T-cell (primary cell): ENCODE results near the gene G2E3. TPM values are rescaled to one million over a fixed set of nuclear protein-coding genes. Genes with fewer than 3 reads are reported as not detected.

Experiments
- ATAC-seq, 4 experiments: fragments of 200-7000 bp in 3 of 4; fragments of 150-1000 bp in 1 of 4; cut with Tn5 transposase; replicated peaks in 1 of 4; 1 replicate in 3 of 4; 2 replicates in 1 of 4; pipeline ENCODE4 v1.10.0; 2021; ENCODE audit warnings: moderate library complexity in 3 of 4, mild to moderate bottlenecking in 2 of 4, moderate number of reproducible peaks in 1 of 4
- CTCF ChIA-PET, 2 donors: fragments of 300-600 bp; sonication (Branson Sonifier 250); formaldehyde crosslinking; loops; one replicate each; lab custom pipeline; 2022; ENCODE audit warnings: antibody characterized with exemption in 2 of 2; lab: Charles Lee
- POLR2A ChIA-PET, 2 donors: fragments of 300-600 bp; sonication (Branson Sonifier 250); formaldehyde crosslinking; loops; one replicate each; lab custom pipeline; 2022; ENCODE audit warnings: antibody characterized with exemption in 2 of 2; lab: Charles Lee
- DNase-seq, 35 experiments: peaks; one replicate each; pipeline versions ENCODE4 v3.0.0 to v3.0.0-alpha.2; 2013 to 2023
- H3K27ac ChIP-seq: one replicate; pipeline ENCODE4 v1.5.1; 2013; ENCODE audit warnings: low read length
- H3K27me3 ChIP-seq, 2 experiments: replicated peaks in 1 of 2; 1 replicate in 1 of 2; 2 replicates in 1 of 2; pipeline versions ENCODE4 v1.6.1 to v1.7.0; 2013; ENCODE audit warnings: low read length in 1 of 2, mixed read lengths in 1 of 2; ENCODE audit not compliant: control insufficient read depth in 2 of 2, insufficient read depth in 2 of 2; ENCODE audit errors: extremely low read depth in 1 of 2
- H3K36me3 ChIP-seq, 2 donors: 1 replicate in 1 of 2; 2 replicates in 1 of 2; pipeline versions ENCODE4 v1.6.1 to v1.7.0; 2013; ENCODE audit warnings: low read length in 1 of 2; ENCODE audit not compliant: control insufficient read depth in 2 of 2, insufficient read depth in 1 of 2; ENCODE audit errors: extremely low read depth in 1 of 2
- H3K4me1 ChIP-seq, 2 experiments: 1 replicate in 1 of 2; 2 replicates in 1 of 2; pipeline versions ENCODE4 v1.6.1 to v1.7.0; 2013; ENCODE audit warnings: low read length in 2 of 2, mixed read lengths in 1 of 2; ENCODE audit not compliant: insufficient read depth in 2 of 2, control insufficient read depth in 1 of 2; ENCODE audit errors: extremely low read depth in 1 of 2
- H3K4me3 ChIP-seq, 2 donors: 1 replicate in 1 of 2; 2 replicates in 1 of 2; pipeline versions ENCODE4 v1.5.1 to v1.7.0; 2013; ENCODE audit warnings: mild to moderate bottlenecking in 2 of 2, low read length in 1 of 2, moderate library complexity in 1 of 2; ENCODE audit not compliant: control insufficient read depth in 1 of 2; ENCODE audit errors: extremely low read depth in 1 of 2
- H3K9me3 ChIP-seq: 2 replicates; pipeline ENCODE4 v1.7.0; 2013
- H3K27ac Mint-ChIP-seq, 2 donors: one replicate each; pipeline ENCODE4 v1.8.0; 2020 to 2021; ENCODE audit warnings: mild to moderate bottlenecking in 2 of 2, mixed read lengths in 2 of 2
- H3K27me3 Mint-ChIP-seq, 2 donors: one replicate each; pipeline ENCODE4 v1.8.0; 2021 to 2022; ENCODE audit warnings: mixed read lengths in 2 of 2
- H3K36me3 Mint-ChIP-seq: one replicate; pipeline ENCODE4 v1.8.0; 2021; ENCODE audit warnings: mixed read lengths
- H3K4me1 Mint-ChIP-seq, 3 donors: one replicate each; pipeline ENCODE4 v1.8.0; 2020 to 2022; ENCODE audit warnings: mixed read lengths in 3 of 3, mild to moderate bottlenecking in 1 of 3
- H3K4me3 Mint-ChIP-seq, 3 donors: one replicate each; pipeline ENCODE4 v1.8.0; 2020 to 2022; ENCODE audit warnings: mild to moderate bottlenecking in 3 of 3, mixed read lengths in 3 of 3, moderate library complexity in 3 of 3
- H3K9me3 Mint-ChIP-seq, 3 donors: one replicate each; pipeline ENCODE4 v1.8.0; 2020 to 2022; ENCODE audit warnings: mixed read lengths in 3 of 3
- WGBS: methylation state at CpG from one replicate; pipeline ENCODE4 v1.1.5; 2013; ENCODE audit warnings: missing lambda C conversion rate; ENCODE audit not compliant: insufficient coverage; 5-methylcytosine and 5-hydroxymethylcytosine counted together
- total RNA-seq, 35 experiments: library from RNA in 6 of 35; stranded (reverse) in 6 of 35; fragments of 120-200 nt in 1 of 35; gene quantifications; one replicate each; pipeline versions ENCODE4 v1.2.1 to v1.2.4 and lab custom pipeline; 2013 to 2026

G2E3 gene
- total RNA-seq, 5 donors from 2014 or later (not counting 1 experiment from before 2014, with no cell fraction given): 21.7 to 28.2 (median 24.1) TPM

DNA sequence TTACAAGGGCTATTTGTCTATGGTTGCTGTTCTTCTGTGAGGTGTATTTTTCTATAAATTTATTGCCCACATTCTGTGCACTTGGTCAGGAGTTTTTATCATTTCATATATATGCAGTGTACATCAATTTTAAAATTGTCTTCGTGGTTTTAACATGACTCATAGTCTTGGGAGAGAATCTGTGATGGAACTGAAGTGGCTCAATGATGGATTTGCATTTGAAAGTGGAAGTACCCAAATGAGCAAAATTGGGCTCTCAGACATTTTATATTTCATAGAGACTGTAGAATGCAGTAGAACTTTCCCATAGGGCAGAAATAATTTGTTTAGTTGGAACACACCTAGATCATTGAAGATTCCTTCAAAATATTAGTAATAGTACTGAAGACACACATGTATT lies 61.2 kb downstream of the G2E3 start:
- peaks cover 8 to 27% of the 10 kb centered on the region in 2 experiments for H3K4me1 ChIP-seq
- peaks cover 0 to 2% of the 10 kb centered on the region in 2 donors for H3K36me3 ChIP-seq
- Mint-ChIP-seq H3K36me3 (peaks cover 18% of the 10 kb centered on the region), H3K4me1 (peaks cover 22 to 33% (median 32%) of the 10 kb centered on the region in 3 donors), H3K4me3 (peak overlapping the region in 2 of 3 donors; percentile 39 to 56), H3K27me3 (no peaks in the 10 kb centered on the region), H3K9me3 (no peaks in the 10 kb centered on the region), H3K27ac (no peak overlapping the region)
- no peaks in the 10 kb centered on the region for H3K27me3 ChIP-seq
- no peak overlapping the region for H3K27ac ChIP-seq
- DNase-seq (no peak), ATAC-seq (no peak)
- CTCF ChIA-PET: no interaction called here
- no peaks in the 10 kb centered on the region for H3K9me3 ChIP-seq
- WGBS: no CpG with 5 or more reads among the region's 1 CpG
- POLR2A ChIA-PET: no interaction called here
- no peak overlapping the region for H3K4me3 ChIP-seq

DNA sequence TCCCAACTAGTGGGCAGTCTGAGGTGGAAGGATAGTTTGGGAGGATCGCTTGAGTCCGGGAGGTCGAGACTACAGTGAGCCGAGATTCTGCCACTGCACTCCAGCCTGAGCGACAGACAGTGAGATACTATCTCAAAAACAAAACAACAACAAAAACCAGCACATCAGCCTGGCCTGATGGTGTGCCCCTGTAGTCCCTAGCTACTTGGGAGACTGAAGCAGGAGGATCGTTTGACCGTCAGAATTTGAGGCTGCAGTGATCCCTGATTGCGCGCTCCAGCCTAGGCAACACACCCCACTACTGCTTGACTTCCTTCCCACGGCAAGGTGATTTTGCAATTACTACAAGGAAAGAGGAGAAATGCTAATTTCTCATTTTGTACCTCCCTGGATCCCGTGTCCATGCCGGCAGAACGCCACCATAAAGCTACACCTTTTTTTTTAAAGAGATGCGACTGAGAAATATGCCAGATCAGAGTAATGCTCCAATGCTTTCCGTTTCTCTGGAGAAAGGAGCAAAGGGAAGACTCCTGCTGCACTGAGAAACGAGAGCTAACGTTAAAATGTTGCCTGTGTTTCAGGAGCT lies 62.5 kb downstream of the G2E3 start:
- H3K36me3 ChIP-seq: peaks cover 0 to 2% of the 10 kb centered on the region in 2 donors
- Mint-ChIP-seq H3K27ac (peak overlapping the region; percentile 95 to 96), H3K9me3 (no peaks in the 10 kb centered on the region), H3K4me1 (peaks cover 25 to 39% (median 37%) of the 10 kb centered on the region in 3 donors), H3K36me3 (peaks cover 13% of the 10 kb centered on the region), H3K4me3 (peak overlapping the region; percentile 89 to 97 (median 93)), H3K27me3 (no peaks in the 10 kb centered on the region)
- peaks cover 13 to 27% of the 10 kb centered on the region in 2 experiments for H3K4me1 ChIP-seq
- ChIA-PET POLR2A (no interaction called here), CTCF (interaction anchor here (0.5 to 1.5 kb wide), 4 partner anchors 10 to 813 kb away, joined by 3 to 5 read pairs (median 4); no protein-coding TSS in a partner anchor)
- peak overlapping the region; percentile 76 to 95 for H3K4me3 ChIP-seq
- DNase-seq (peak in 6 of 35 experiments; percentile 3 to 38 (median 8)), ATAC-seq (peak in 3 of 4 experiments; percentile 5 to 18 (median 13))
- H3K9me3 ChIP-seq: no peaks in the 10 kb centered on the region
- H3K27me3 ChIP-seq: no peaks in the 10 kb centered on the region
- WGBS: 0% methylated on average over 3 of the region's 17 CpGs
- peak overlapping the region; percentile 71 for H3K27ac ChIP-seq

DNA sequence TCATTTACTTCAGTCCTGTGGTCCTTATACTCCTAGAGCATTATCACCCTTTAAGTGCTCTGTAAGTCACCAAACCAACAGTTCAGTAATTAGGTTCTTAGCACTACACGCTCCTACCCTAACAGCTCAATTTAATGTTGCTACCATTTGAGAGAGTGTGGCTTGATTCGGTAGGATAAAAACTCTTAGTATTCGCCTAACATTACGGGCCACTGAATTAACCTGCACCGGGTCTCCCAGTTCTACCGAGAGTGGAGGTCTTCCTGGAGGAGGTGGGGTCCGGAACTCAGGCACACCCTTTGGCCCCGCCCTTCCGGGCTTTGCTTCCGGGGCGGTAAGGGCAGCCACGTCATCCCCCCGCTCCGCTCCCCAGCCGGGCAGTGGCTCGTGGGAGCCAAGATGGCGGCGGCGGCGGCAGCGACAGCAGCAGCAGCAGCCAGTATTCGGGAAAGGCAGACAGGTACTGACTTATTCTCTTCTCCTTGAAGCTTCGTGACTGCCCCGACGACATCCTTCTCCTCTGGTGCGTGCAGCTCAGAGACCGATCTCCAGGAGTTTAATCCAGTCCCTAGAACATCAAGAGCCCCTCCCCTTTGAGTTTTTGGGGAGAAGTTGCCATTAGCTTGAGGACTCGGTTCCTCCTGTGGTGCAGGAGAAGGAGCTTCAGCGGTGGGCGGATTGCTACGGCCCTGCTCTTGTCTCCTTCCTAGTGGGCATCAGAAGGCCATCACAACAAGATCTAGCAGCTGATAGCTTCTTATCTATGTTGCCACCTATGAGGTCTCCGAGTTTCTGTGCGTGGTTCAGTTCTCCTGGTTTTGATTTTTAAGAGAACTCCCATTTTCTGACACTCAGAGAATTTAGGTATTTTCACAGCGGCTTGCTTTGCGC lies 63.2 kb downstream of the G2E3 start, which contains the start of gene SCFD1:
Gene SCFD1, plus strand, starts transcription at position 380 of the 891 bp plus-strand sequence. Its CDS starts 20 bp downstream, at position 400.
- WGBS: 0% methylated on average over 19 of the region's 35 CpGs
- Mint-ChIP-seq H3K27me3 (no peaks in the 10 kb centered on the region), H3K4me1 (peaks cover 28 to 45% (median 44%) of the 10 kb centered on the region in 3 donors)

DNA sequence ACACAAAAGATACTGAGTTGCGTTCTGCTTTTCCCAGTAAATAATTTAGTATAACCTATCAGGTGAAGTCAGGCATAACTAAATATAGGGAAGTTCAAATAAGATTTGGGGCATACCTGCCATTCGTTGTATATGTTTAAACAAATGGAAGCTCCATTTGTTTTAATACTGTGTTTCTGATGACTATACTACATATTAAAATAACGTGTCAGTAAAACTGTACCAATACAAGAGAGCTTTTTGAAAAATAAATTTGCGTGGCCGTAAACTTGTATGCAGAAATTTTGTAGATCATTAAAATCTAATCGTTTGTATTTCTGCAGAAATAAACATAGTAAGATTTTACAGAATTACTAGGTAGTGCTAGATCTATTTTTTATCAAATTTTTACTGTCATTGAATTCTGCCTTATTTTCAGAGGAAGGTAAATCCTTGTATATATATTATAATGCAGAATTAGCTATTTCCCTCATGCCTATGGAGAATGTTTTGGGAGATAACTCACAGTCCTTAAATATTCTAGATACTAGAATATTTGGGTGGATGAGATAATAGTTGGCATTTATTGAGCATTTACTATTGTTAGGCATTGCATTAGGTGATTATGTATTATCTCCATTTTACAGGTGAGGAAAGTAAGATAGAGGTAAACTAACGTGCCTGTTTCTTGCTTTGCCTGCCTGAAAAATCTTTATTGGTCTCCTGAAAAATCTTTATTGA lies 64.6 kb downstream of the G2E3 start:
- H3K27me3 Mint-ChIP-seq: no peaks in the 10 kb centered on the region
- ChIA-PET CTCF (interaction anchor here (0.5 to 1.1 kb wide), 3 partner anchors 28 to 796 kb away, joined by 3 to 4 read pairs (median 3); no protein-coding TSS in a partner anchor), POLR2A (interaction anchor here (0.5 to 0.6 kb wide), 2 partner anchors 406 to 412 kb away, joined by 3 to 6 read pairs; no protein-coding TSS in a partner anchor)
- H3K27ac ChIP-seq: no peak overlapping the region
- H3K4me1 Mint-ChIP-seq: peaks cover 38 to 54% (median 54%) of the 10 kb centered on the region in 3 donors
- H3K27ac Mint-ChIP-seq: no peak overlapping the region
- peak overlapping the region; percentile 89 to 97 (median 93) for H3K4me3 Mint-ChIP-seq
- H3K9me3 Mint-ChIP-seq: no peaks in the 10 kb centered on the region
- peaks cover 15 to 27% of the 10 kb centered on the region in 2 experiments for H3K4me1 ChIP-seq
- no CpG with 5 or more reads among the region's 7 CpGs for WGBS
- H3K36me3 Mint-ChIP-seq: peaks cover 16% of the 10 kb centered on the region
- H3K9me3 ChIP-seq: no peaks in the 10 kb centered on the region
- no peak for DNase-seq
- H3K4me3 ChIP-seq: no peak overlapping the region
- peaks cover 0 to 2% of the 10 kb centered on the region in 2 donors for H3K36me3 ChIP-seq
- H3K27me3 ChIP-seq: no peaks in the 10 kb centered on the region
- no peak for ATAC-seq

More for the DNA sequence above, 63.2 kb downstream of the G2E3 start, which contains the start of gene SCFD1:
- Mint-ChIP-seq H3K36me3 (peaks cover 13% of the 10 kb centered on the region), H3K9me3 (no peaks in the 10 kb centered on the region), H3K27ac (peak within 1 kb of the TSS; percentile 95 to 96), H3K4me3 (peak within 1 kb of the TSS; percentile 89 to 97 (median 93))
- Histone ChIP-seq H3K4me3 (peak within 1 kb of the TSS; percentile 76 to 95), H3K27ac (peak within 1 kb of the TSS; percentile 71), H3K4me1 (peaks cover 15 to 27% of the 10 kb centered on the region in 2 experiments), H3K36me3 (peaks cover 0 to 2% of the 10 kb centered on the region in 2 donors), H3K9me3 (no peaks in the 10 kb centered on the region), H3K27me3 (no peaks in the 10 kb centered on the region)
- ATAC-seq: peak; percentile 98 to 99 (median 99)
- DNase-seq: peak; percentile 81 to 95 (median 91)
- ChIA-PET CTCF (interaction anchor here (0.6 to 1.5 kb wide), 6 partner anchors 9 to 798 kb away, joined by 3 to 5 read pairs (median 3); no protein-coding TSS in a partner anchor), POLR2A (no interaction called here)

DNA sequence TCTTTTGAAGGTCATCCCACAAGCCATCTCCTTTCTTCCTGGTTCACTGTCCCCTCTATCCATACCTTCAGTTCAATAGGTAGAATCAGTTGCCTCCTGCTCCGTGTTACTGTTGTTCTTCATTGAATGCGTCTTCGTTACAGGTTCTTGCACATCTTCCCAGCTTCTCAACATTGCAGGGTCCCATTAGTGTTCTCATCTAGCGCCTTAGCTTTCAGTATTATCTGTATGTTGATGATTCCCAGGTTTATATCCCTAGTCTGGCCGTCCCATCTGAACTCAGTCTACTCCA lies 65.1 kb downstream of the G2E3 start:
- DNase-seq (no peak), ATAC-seq (no peak)
- H3K9me3 Mint-ChIP-seq: no peaks in the 10 kb centered on the region
- POLR2A ChIA-PET: interaction anchor here in 1 of 2 donors (0.5 kb wide), 1 partner anchor 411 kb away, joined by 6 read pairs; no protein-coding TSS in a partner anchor
- H3K36me3 Mint-ChIP-seq: peaks cover 16% of the 10 kb centered on the region
- CTCF ChIA-PET: interaction anchor here in 1 of 2 donors (0.5 kb wide), 1 partner anchor 27 kb away, joined by 4 read pairs; no protein-coding TSS in a partner anchor
- Histone ChIP-seq H3K36me3 (peaks cover 0 to 2% of the 10 kb centered on the region in 2 donors), H3K4me1 (peaks cover 15 to 27% of the 10 kb centered on the region in 2 experiments), H3K4me3 (no peak overlapping the region), H3K27ac (no peak overlapping the region), H3K9me3 (no peaks in the 10 kb centered on the region), H3K27me3 (no peaks in the 10 kb centered on the region)
- H3K4me3 Mint-ChIP-seq: peak overlapping the region; percentile 8 to 89 (median 66)
- 100% methylated on average over 1 of the region's 5 CpGs for WGBS
- no peaks in the 10 kb centered on the region for H3K27me3 Mint-ChIP-seq
- peaks cover 42 to 58% (median 57%) of the 10 kb centered on the region in 3 donors for H3K4me1 Mint-ChIP-seq
- no peak overlapping the region for H3K27ac Mint-ChIP-seq
